ENCODE data around the gene SEMA4C. TPM values are rescaled to one million over a fixed set of nuclear protein-coding genes. Genes with fewer than 3 reads are reported as not detected.
A peak's percentile ranks its signal among the peaks of the same experiment; 100 is the strongest.

SEMA4C gene
- total and polyA plus RNA-seq, 2 of the 4 experiments (the other 2 are of a cell fraction): 15.8 to 24.3 TPM

DNA sequence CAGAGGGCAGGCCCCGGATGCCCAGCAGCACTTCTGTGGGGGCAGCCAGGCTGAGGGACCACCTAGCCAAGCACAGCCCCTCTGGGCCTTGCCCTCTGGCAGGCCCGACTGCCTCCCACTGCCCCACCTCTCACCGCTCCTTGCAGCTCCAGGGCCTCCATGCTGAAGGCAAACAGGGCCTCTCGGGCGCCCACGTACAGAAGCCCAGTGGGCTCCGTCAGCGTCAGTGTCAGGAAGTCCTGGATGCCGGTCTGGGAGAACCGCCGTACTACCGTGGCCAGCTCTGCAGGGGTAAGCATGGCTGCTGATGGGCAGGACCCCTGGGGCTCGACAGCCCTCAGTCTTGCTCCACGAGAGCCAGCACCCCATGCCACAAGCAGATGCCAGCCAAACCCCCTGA, 3.7 kb downstream of the SEMA4C start:
- no TSS peak for BruUV-seq (replicated peaks)
- Histone ChIP-seq H2BK20ac (ENCODE audit: low read depth, low read length) (no peak overlapping the region), H4K5ac (ENCODE audit: low read depth, low read length) (no peak overlapping the region), H3K9me1 (ENCODE audit: insufficient read depth, low read length) (no peaks in the 10 kb centered on the region), H3K4me1 (ENCODE audit: control insufficient read depth, insufficient read depth, low read length) (peaks cover 7% of the 10 kb centered on the region; the same call in 1 of the 2 replicates), H3K79me1 (ENCODE audit: low read depth in 1 of 2, low read length in 2 of 2) (peaks cover 5 to 50% of the 10 kb centered on the region in 2 experiments), H4K91ac (ENCODE audit: insufficient read depth, low read depth, low read length) (no peak overlapping the region), H3K14ac (replicated peaks; ENCODE audit: low read depth, low read length) (no peak overlapping the region), H4K20me1 (ENCODE audit: insufficient read depth, low read length) (peaks cover 39% of the 10 kb centered on the region), H3K4me3 (ENCODE audit: insufficient read depth, low read depth, low read length) (no peak overlapping the region), H3K9me3 (ENCODE audit: control insufficient read depth, insufficient read depth, low read length) (no peaks in the 10 kb centered on the region), H3K36me3 (ENCODE audit: control insufficient read depth, insufficient read depth, low read length) (peaks cover 55% of the 10 kb centered on the region), H3K56ac (ENCODE audit: extremely low read depth, insufficient read depth, low read length) (no peak overlapping the region), H2AFZ (replicated peaks; ENCODE audit: low read length, poor library complexity) (peak overlapping the region; percentile 14), H3K27ac (ENCODE audit: insufficient read depth, low read length) (no peak overlapping the region), H2AK5ac (ENCODE audit: low read depth, low read length) (no peak overlapping the region), H4K8ac (ENCODE audit: low read depth in 2 of 2, low read length in 2 of 2) (no peak overlapping the region), H2AK9ac (replicated peaks; ENCODE audit: low read depth, low read length, poor library complexity) (no peak overlapping the region), H3K23ac (ENCODE audit: low read depth, low read length) (no peak overlapping the region), H3K27me3 (ENCODE audit: control insufficient read depth, insufficient read depth, low read length) (no peaks in the 10 kb centered on the region), H2BK15ac (ENCODE audit: low read depth, low read length) (no peak overlapping the region), H3K18ac (ENCODE audit: low read depth, low read length) (no peak overlapping the region), H3K4me2 (ENCODE audit: low read depth, low read length) (no peak overlapping the region), H3K9ac (ENCODE audit: low read depth, low read length) (no peak overlapping the region), H2BK120ac (ENCODE audit: low read depth, low read length) (no peak overlapping the region), H2BK5ac (ENCODE audit: low read depth, low read length, poor library complexity, severe bottlenecking) (no peak overlapping the region), H3K4ac (ENCODE audit: low read depth, low read length) (no peak overlapping the region)
- TF ChIP-seq POLR2A (IDR thresholded peaks at IDR 0.05; ENCODE audit: low read depth, low read length) (no peak), SMC3 (IDR thresholded peaks at IDR 0.05; ENCODE audit: low read depth, low read length) (no peak), USF2 (IDR thresholded peaks at IDR 0.05; ENCODE audit: low read depth, low read length) (no peak), RFX5 (IDR thresholded peaks at IDR 0.05; ENCODE audit: low read depth, low read length) (no peak), RCOR1 (IDR thresholded peaks at IDR 0.05; ENCODE audit: insufficient replicate concordance, low read length) (no peak), MAFK (IDR thresholded peaks at IDR 0.05; ENCODE audit: low read depth, low read length) (no peak)
- no peak for ATAC-seq (ENCODE audit: low read depth)
- no peak for DNase-seq
- CTCF ChIA-PET: interaction anchor here (3.6 kb wide), 1 partner anchor 8 kb away, joined by 20 read pairs; the partner anchor contains the start of gene ANKRD39
- dilution Hi-C loops (cut with HindIII; ENCODE audit: low sequenced_read_pairs, unreplicated experiment): no loop called here
- intact Hi-C loops (cut with micrococcal nuclease): no loop called here
- WGBS, 2 experiments (ENCODE audit: extremely low coverage in 2 of 2, insufficient read length in 1 of 2): 93% methylated on average over 9 of the region's 14 CpGs; no CpG with 5 or more reads in 1 of the 2 experiments
- POLR2A ChIA-PET (ENCODE audit: unreplicated experiment): no interaction called here
- in situ Hi-C loops (cut with MboI; ENCODE audit: low sequenced_read_pairs): loop anchor here (25.0 kb wide), 1 partner anchor 246 kb away; the partner anchor contains the start of gene ANKRD36
